Lung (tissue), 12 donors: ENCODE data around the gene GIMD1. TPM values are rescaled to one million over a fixed set of nuclear protein-coding genes. Genes with fewer than 3 reads are reported as not detected.
A peak's percentile ranks its signal among the peaks of the same experiment; 100 is the strongest.

Experiments used
- ATAC-seq: fragments of 200-7000 bp; cut with Tn5 transposase; one replicate; pipeline ENCODE4 v1.9.1; 2020; ENCODE audit warnings: moderate number of reproducible peaks; ENCODE audit not compliant: insufficient read depth, low FRiP score
- DNase-seq, 3 donors: peaks; one replicate each; pipeline ENCODE4 v3.0.0-alpha.2; 2013 to 2017
- H3K27ac ChIP-seq, 2 donors: one replicate each; pipeline ENCODE4 v1.5.1; 2013; ENCODE audit warnings: mild to moderate bottlenecking in 2 of 2, moderate library complexity in 2 of 2, control low read depth in 1 of 2, inconsistent platforms in 1 of 2, low read depth in 1 of 2, low read length in 1 of 2
- H3K27me3 ChIP-seq, 3 donors: one replicate each; pipeline ENCODE4 v1.5.1; 2013; ENCODE audit warnings: low read length in 2 of 3; ENCODE audit not compliant: control insufficient read depth in 3 of 3, insufficient read depth in 3 of 3
- H3K36me3 ChIP-seq, 4 donors: one replicate each; pipeline ENCODE4 v1.5.1; 2013; ENCODE audit warnings: low read length in 4 of 4, mild to moderate bottlenecking in 1 of 4, moderate library complexity in 1 of 4; ENCODE audit not compliant: control insufficient read depth in 4 of 4, insufficient read depth in 4 of 4
- H3K4me1 ChIP-seq, 5 donors: one replicate each; pipeline ENCODE4 v1.5.1; 2013; ENCODE audit warnings: low read length in 5 of 5, mild to moderate bottlenecking in 2 of 5, moderate library complexity in 1 of 5; ENCODE audit not compliant: control insufficient read depth in 5 of 5, insufficient read depth in 5 of 5
- H3K4me3 ChIP-seq: one replicate; pipeline ENCODE4 v1.5.1; 2013; ENCODE audit warnings: mild to moderate bottlenecking, control low read depth, moderate library complexity
- H3K9ac ChIP-seq, 2 donors: one replicate each; pipeline ENCODE4 v1.5.1; 2013; ENCODE audit warnings: low read length in 2 of 2, control low read depth in 1 of 2; ENCODE audit not compliant: insufficient read depth in 1 of 2
- H3K9me3 ChIP-seq, 4 donors: one replicate each; pipeline ENCODE4 v1.5.1; 2013; ENCODE audit warnings: low read length in 3 of 4, mild to moderate bottlenecking in 1 of 4, moderate library complexity in 1 of 4; ENCODE audit not compliant: control insufficient read depth in 4 of 4, insufficient read depth in 3 of 4
- CTCF ChIP-seq: IDR thresholded peaks from 2 replicates; pipeline ENCODE4 v1.5.1; 2012; ENCODE audit warnings: mild to moderate bottlenecking; ENCODE audit errors: control extremely low read depth, extremely low read depth
- WGBS, 2 donors: extraction: QIAGEN DNeasy Blood & Tissue Kit; methylation state at CpG; one replicate each; pipeline ENCODE4 v1.1.7; 2013; 5-methylcytosine and 5-hydroxymethylcytosine counted together
- polyA plus RNA-seq, 2 donors: library from polyadenylated mRNA; stranded (reverse); fragments of 200-250 nt; gene quantifications; one replicate each; pipeline ENCODE4 v1.2.1, GENCODE V29; 2013
- total RNA-seq, 2 donors: library from RNA; depleted of rRNA in 1 of 2; stranded (reverse); fragments of >200 nt in 1 of 2; gene quantifications; one replicate each; pipeline ENCODE4 v1.2.1, GENCODE V29; 2014 to 2021
- donor health status: control.
- donor health status: control.
- donor health status: Bipolar disorder and iron deficiency.
- donor health status: healthy.
- donor health status: DM: yes; HTN: yes; CAD: no.

GIMD1 gene
- total and polyA plus RNA-seq, 4 donors = not detected

DNA sequence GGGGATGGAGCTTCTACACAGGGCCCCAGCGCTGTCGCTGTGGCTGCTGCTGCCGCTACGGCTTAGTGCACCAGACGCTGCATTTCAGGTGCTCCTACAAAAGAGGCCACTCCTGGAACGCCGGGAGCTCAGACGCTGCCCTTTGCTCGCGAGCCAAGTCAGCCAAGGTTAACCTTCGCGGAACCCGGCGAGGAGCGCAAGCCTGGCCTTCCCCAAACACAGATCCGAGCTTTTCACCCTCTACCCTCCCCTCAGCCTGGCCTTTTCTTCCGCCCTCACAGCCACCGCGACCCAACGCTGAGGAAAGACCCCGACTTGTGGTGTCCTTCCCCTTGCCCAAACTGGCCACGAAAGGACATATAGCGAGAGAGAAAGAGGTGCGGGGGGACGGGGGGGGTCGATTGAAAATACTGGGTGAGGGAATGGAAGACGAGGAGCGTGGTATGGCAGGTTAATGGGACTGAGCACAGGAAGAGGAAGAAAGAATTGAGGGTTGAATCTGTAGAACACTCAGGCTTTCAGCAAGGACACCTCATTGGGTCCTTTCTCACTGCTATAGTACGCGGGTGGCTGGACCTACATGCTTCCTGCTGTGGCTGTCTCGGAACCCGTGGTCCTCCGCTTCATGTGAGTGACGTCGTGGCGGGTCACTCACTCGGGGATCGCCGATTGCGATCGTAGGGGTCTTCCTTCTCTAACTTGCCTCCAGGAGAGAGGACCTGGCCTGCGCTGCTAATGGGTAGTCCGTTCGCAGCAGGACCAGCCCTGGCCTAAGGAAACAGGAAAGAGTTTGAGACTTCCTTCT lies 52.4 kb downstream of the GIMD1 start, which contains the start of the genes AIMP1 and TBCK:
AIMP1 (plus strand) TSS at position 583 of the 805 bp plus-strand sequence. CDS start 8,460 bp downstream, outside the sequence.
TBCK (minus strand) TSS at position 242 of the 805 bp plus-strand sequence. CDS start 7,249 bp downstream, outside the sequence.
- WGBS, 2 donors = 0 to 1% methylated on average over 44 of the region's 44 CpGs

GRCh38 chr4:106315476-106315967 lies 53.1 kb downstream of the GIMD1 start:
- no peaks in the 10 kb centered on the region for H3K27me3 ChIP-seq
- peaks cover 0 to 31% (median 6%) of the 10 kb centered on the region in 5 donors for H3K4me1 ChIP-seq
- ATAC-seq = peak; percentile 35
- peak overlapping the region; percentile 93 to 97 for H3K27ac ChIP-seq
- peak overlapping the region; percentile 94 to 99 for H3K9ac ChIP-seq
- H3K36me3 ChIP-seq = peaks cover 0 to 4% (median 0%) of the 10 kb centered on the region in 4 donors
- H3K9me3 ChIP-seq = no peaks in the 10 kb centered on the region
- no peak for TF ChIP-seq CTCF
- WGBS, 2 donors = 0 to 1% methylated on average over 13 of the region's 13 CpGs
- H3K4me3 ChIP-seq = peak overlapping the region; percentile 86
- peak in 1 of 3 donors; percentile 45 for DNase-seq

More for the DNA sequence above, 52.4 kb downstream of the GIMD1 start, which contains the start of the genes AIMP1 and TBCK:
- peak; percentile 97 for ATAC-seq
- TF ChIP-seq CTCF = no peak
- Histone ChIP-seq H3K9ac (peak within 1 kb of the TSS; percentile 94 to 99), H3K27me3 (no peaks in the 10 kb centered on the region), H3K36me3 (peaks cover 0 to 4% (median 0%) of the 10 kb centered on the region in 4 donors), H3K4me1 (peaks cover 0 to 31% (median 6%) of the 10 kb centered on the region in 5 donors), H3K27ac (peak within 1 kb of the TSS; percentile 93 to 97), H3K4me3 (peak within 1 kb of the TSS; percentile 86), H3K9me3 (no peaks in the 10 kb centered on the region)
- peak; percentile 96 to 98 (median 98) for DNase-seq

DNA sequence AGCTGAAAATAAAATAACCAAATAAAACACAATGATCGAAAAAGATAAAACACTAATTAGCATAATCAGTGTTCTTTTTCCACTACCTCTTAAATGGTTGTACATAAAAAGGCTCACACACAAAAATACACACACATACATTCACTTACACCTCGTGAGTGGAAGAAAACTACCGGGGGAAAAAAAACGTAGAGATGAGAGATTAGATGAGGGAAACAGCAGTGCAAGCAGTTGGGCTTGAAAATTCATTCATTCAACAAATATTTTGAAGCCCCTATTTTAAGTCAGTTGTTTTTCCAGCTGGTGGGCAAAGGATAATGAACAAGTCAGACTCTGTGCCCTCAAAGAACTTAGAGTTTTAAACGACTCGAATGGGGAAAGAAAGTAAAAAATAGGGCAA lies 53.6 kb downstream of the GIMD1 start:
- peaks cover 0 to 31% (median 6%) of the 10 kb centered on the region in 5 donors for H3K4me1 ChIP-seq
- ATAC-seq (no peak), DNase-seq (peak in 1 of 3 donors; percentile 3)
- H3K9me3 ChIP-seq = no peaks in the 10 kb centered on the region
- H3K27ac ChIP-seq = no peak overlapping the region
- H3K9ac ChIP-seq = peak overlapping the region; percentile 94 to 99
- WGBS, 2 donors = 32 to 39% methylated on average over 6 of the region's 6 CpGs
- TF ChIP-seq CTCF = no peak
- H3K27me3 ChIP-seq = no peaks in the 10 kb centered on the region
- no peak overlapping the region for H3K4me3 ChIP-seq
- H3K36me3 ChIP-seq = peaks cover 0 to 4% (median 0%) of the 10 kb centered on the region in 4 donors
